GM21381 (cell line): ENCODE data around the gene TBX20.
"Not testable (repeated sequence)": the region's sequence is repeated elsewhere in the genome, so short reads cannot be mapped to it uniquely, and the experiment has no call there.

Experiments used
- ATAC-seq: cut with Tn5 transposase; IDR thresholded peaks from one replicate; pipeline ENCODE4 v1.9.1; 2021; ENCODE audit warnings: mild to moderate bottlenecking, moderate library complexity; ENCODE audit not compliant: unreplicated experiment

TBX20 gene

DNA sequence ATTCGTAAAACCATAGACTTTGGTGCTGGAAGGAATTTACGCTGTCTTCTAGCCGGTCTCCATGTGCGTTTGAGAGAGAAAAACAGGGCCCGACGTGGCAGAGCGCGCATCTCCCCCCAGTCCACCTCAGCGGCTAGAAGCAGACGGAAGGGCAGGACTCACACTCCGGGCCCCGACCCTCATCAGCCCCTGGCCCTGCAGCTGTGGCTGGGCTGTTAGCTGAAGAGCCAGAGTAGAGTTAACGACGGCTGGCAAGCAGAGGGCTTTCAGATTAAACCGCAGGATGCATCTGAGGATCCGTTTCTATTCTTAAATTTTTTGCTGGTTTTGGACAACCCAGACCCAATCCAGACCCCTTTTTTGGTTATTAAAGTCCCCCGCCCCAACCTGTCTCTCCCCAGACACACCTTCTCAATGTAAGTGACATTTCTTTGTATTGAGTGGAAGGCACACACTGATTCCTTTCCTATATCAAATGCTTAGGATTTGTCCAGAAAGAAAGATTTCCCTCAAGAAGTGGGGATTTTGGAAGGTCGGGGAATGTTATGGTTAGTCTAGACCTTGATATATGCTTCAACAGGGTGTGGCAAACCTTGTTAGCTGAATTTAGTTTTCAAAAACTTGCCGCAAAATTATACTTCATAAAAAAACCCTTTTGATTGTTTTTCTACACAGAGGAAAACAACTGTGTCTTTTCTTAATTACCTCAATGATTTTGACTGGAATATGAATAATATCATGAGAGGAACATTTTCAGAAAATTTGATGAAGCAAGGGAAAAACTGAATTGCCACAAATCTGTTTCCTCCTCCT lies 1.7 kb upstream of the TBX20 start:
- no peak for ATAC-seq

DNA sequence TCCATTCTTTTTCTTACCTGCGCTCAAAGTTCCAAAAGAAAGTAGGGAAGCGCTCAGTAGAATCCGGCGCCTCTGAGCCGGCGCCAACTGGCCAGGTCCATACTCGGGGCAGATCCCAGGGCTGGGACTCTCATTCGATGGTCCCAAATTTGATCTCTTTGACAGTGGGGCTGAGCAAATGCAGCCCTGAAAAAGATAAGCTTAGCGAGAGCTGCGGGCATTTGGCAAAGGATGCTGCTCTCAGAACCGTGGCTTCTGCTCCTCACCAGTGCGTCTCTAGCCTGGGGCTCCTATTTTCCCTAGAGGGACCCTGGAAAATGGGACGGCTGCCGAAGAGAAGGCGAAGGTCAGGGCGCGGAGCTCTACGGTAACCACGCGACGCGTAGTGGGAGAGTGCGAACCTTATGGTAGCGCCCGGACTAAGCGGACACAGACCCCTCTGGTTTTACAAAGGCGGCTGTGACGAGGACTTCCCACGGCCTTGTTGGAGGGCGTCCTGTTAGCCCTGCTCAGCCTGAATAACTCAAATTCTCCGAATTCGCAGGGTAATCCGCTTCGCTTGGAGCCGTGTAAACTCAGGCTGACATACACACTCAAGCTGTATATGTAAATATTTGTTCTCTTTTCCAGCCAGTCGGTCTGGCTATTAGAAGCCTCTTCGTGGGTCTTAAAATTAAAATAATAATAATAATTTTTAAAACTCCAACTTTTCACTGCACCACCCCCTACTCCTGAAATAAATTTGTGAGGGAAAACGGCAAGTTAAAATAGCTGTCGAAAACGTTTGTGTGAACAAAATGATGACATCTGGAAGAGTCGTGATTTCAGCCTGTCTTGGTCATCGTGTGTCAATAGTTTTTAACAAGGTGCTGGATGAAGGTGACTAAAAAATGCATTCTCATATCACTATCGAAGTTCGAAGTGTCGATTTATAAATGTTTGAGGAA lies 869 bp upstream of the TBX20 start:
- no peak for ATAC-seq

GRCh38 chr7:35253460-35253709 lies 515 bp downstream of the TBX20 start:
- ATAC-seq: no peak

GRCh38 chr7:35252612-35253459 lies 1.1 kb downstream of the TBX20 start:
- ATAC-seq: no peak

DNA sequence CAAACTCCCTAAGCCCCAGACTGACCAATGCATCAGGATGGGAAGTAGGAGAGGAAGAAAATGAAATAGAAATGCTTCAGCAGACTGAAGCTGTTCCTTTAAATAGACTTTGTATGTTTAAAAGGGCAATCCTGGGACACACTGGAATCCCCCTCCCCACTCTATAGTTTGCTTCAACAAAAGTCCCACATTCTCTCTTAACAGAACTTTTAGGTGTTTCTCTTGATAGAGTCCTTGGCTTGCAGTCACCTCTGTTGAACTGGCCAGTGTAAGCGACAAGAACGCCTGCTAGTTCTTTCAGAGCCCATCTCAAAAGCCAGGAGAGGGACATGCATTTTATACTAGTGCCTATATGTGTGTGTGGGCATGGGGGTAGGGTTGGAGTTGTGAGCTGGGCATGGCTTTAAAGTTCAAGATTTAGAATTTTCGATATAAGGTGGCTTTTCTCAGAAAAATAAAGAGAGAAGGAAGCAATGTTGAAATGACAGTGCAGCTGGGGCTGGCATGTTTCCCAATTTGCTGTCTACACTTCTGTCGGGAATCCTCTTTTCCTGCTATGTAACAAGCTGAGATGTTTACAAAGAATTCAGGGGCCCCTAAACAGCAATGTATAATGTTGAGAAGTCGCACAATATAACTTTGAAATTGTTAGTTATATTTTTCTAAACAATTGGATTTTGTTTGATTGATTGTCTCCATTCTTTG lies 2.1 kb downstream of the TBX20 start:
- ATAC-seq: no peak

- no peak for ATAC-seq
Observed at GRCh38 chr7:35250941-35251340, 3.0 kb downstream of the TBX20 start.

DNA sequence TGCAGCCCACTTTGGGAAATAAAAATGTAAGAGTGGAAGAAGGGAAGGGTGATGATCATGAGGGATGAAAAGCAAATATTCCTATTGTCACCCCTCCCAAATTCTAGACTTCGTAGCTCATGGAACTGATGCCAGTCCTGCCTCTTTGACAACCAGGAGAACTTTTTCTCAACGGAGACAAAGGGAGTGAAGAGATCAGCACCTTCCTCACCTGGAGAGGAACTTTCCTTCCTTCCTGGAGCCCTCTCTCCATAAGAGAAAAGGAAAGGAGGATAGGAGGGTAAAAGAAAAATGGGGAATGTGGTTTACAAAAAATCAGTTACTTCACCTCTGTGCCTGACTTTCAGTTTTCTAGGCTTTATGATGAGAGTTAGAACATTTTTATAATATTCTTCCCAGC lies 3.4 kb downstream of the TBX20 start:
- no peak for ATAC-seq

DNA sequence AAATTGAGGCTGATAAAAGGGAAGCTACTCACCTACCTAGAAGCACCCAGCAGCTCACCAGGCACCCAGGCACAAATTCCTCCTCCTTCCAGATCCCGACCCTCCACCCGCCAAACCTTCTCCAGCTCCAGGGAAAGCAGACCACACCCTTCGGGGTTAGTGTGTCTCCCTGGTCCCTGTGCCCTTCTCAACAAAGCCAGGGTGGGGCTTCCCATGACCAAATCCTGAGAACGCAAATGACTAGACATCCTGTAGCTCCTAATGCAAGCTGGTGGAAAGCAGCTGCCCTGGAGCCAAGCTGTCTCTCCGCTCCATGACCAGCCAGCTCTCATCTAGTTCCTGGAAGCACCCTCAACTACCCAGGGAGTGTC lies 4.4 kb downstream of the TBX20 start:
- no peak for ATAC-seq

GRCh38 chr7:35248576-35249536 lies 5.0 kb downstream of the TBX20 start:
- no peak for ATAC-seq

DNA sequence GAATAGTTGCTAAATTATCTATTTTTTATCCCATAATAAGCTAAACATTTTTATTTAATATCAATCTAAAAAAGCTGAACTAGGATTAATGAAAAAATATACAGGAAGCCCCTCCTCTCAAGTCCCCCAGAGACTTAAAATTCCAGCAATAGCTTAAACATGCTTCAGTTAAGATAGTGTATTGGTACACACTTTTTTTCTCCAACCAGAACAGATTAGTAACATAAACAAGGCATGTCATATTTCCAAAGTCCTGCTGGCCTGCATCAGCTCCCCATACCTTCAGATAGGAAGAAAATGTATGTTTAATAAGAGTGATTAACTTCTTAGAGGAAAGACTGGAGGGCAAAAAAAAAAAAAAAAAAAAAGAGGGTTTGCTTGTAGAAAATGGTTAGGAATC lies 7.1 kb downstream of the TBX20 start:
- ATAC-seq: no peak

DNA sequence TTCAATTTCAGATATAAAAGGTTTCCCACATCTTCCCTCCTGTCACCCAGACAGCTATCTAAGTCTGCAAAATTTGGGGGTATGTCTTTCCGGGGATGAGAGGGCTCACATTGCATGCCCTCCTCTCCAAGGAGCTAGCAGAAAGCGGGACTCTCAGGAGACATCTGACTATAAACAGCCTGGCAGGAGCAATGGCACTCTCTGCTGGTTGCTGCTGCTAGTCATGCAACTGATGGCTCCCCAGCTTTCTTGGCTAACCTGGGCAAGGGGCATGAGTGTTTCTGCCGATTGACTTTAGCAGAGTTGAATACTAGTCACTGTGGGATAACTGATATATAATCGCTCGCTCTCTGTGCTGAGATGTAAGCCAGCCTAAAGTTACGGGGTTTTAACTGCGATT lies 12.0 kb downstream of the TBX20 start:
- no peak for ATAC-seq

- ATAC-seq: no peak
Observed at GRCh38 chr7:35241436-35241835, 12.5 kb downstream of the TBX20 start.

- ATAC-seq: not testable (repeated sequence)
Observed at GRCh38 chr7:35241008-35241407, 12.9 kb downstream of the TBX20 start.

DNA sequence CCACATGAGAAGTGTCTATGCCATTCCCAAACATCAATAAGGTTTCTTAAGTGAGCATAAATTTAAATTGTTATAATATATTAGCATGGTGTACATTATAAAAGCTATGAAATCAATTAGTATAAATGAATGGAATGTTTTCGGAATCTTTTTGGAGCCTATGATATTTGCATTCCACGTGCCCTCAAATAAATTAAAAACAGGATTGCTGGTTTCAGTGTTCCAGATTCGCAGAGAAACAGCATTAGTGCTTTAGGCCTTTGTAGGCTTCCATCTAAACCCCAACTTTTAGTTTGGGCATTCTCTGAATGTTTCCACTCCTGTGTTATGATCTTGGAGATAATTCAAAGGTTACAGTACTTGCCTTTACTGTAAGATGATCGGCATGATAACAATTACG lies 15.4 kb downstream of the TBX20 start:
- ATAC-seq: not testable (repeated sequence)

- no peak for ATAC-seq
Observed at GRCh38 chr7:35232994-35233393, 20.9 kb downstream of the TBX20 start.

DNA sequence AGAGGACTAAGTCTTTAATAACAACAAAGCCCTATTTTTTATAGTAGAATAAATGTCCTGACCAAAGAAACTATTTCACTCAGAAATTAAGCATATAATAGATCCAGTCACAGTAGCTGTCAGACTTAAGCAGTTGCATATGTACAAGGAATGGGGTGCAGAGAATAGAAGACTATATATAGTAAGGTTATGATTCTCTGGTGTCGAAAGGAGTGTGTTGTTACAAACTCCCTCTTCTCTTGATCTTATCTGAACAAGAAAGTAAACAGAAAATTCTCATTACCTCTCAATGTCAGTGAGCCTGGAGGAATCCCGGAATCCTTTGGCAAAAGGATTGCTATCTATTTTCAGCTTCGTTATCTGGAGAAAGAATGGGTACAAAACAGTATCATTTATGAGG lies 22.7 kb downstream of the TBX20 start:
- not testable (repeated sequence) for ATAC-seq

DNA sequence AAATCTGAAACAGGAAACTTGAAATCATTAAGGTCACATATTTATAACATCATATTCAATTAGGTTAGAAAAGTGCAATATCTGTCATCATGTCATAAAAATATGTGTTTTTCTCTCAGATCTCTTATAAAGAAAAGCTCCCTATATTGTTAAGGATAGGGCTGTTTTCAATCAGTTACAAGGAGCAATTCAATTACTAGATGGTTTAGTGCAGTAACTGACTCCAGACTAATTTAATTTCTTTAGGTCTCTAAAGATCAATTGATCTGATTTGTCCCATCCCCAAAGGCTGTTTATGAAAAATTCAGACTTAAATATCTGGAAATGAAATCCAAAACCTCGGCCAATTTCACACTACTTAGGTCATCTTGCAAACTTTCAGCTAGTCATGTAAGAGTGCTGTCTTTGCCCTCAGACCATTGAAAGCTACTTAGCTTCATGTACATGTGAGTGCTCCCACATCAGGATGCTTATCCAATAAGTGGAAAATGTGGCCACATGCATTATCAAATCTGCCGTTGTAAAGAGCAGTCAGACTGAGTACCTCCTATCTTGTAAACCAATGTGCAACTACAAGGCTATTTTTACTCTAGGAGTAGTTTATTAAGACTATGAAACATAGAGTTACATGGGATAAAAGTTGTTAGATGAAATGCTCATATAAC lies 24.7 kb downstream of the TBX20 start:
- ATAC-seq: not testable (repeated sequence)

- ATAC-seq: not testable (repeated sequence)
Observed at GRCh38 chr7:35228496-35229051, 25.3 kb downstream of the TBX20 start.

- not testable (repeated sequence) for ATAC-seq
Observed at GRCh38 chr7:35227438-35227837, 26.5 kb downstream of the TBX20 start.
